ENCODE measurements around the gene TMEM167B.

DNA sequence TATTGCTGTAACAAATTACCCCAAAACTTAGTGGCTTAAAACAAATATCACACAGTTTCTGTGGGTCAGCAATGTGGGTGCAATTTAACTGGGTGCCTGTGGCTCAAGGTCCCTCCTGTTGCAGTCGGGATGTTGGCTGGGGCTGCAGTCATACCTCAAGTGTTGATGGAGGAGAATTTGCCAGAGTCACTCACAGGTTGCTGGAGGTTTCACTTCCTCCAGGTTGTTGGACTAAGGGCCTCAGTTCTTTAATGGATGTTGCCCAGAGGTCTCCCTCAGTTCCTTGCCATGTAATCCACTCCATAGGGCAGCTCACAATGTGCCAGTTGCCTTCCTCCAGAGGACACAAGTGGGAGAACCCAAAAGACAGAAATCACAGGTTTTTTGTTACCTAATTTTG, 12.2 kb upstream of the TMEM167B start:
- TF ChIP-seq POLR2A (IDR thresholded peaks at IDR 0.05; ENCODE audit: low read length) (no peak), GATA1 (IDR thresholded peaks at IDR 0.05; ENCODE audit: low read depth, low read length) (no peak)

Data from erythroblast (primary cell).